DOHH2 (cell line): ENCODE data around the gene KHDC4.

Source experiments
- CTCF ChIP-seq: fragments of 200-600 bp; sonication (generic); IDR thresholded peaks from one replicate; pipeline ENCODE4 v1.5.1; 2014; ENCODE audit warnings: antibody characterized with exemption, mild to moderate bottlenecking, low read depth, low read length; ENCODE audit not compliant: poor library complexity, severe bottlenecking
- EZH2phosphoT487 ChIP-seq: fragments of 200-600 bp; sonication (generic); IDR thresholded peaks from 2 replicates; pipeline ENCODE4 v1.6.1; 2017; ENCODE audit warnings: borderline replicate concordance, mild to moderate bottlenecking, antibody characterized with exemption, low read length, moderate library complexity, mixed read lengths

DNA sequence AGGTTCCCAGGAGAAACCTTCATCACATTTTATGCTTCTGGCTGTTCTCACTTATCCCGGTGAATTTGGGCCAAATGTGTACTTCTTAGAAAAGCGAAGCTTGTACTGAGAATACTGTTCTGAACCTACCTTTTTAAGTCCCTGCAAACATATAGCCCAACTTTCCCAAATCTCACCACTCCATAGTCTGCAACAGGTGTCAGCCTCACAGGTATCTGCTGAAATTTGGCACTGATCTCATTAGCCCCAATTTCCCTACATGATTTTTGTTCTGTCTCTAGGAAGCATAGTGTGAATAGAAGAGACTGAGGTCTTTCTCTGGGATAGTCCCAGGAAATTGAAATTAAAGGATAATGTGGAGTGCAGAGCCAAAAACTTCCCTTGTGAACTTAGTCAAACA lies 34.5 kb downstream of the KHDC4 start:
- no peak for TF ChIP-seq CTCF
- TF ChIP-seq EZH2phosphoT487: no peak
